Kidney (tissue), 14 donors: ENCODE results near the gene SYCE3. TPM values are rescaled to one million over a fixed set of nuclear protein-coding genes. Genes with fewer than 3 reads are reported as not detected.

Experiments used
- DNase-seq, 5 donors: peaks; one replicate each; pipeline ENCODE4 v3.0.0-alpha.2; 2013 to 2020
- FAIRE-seq: peaks from 2 replicates; lab custom pipeline; 2012; peaks lifted over from hg19 to GRCh38; lab: Jason Lieb, UNC
- H3K27ac ChIP-seq, 2 donors: one replicate each; pipeline ENCODE4 v1.7.0; 2013; ENCODE audit warnings: low read depth in 2 of 2, low read length in 2 of 2, inconsistent platforms in 1 of 2
- H3K27me3 ChIP-seq: one replicate; pipeline ENCODE4 v1.7.1; 2013; ENCODE audit warnings: low read length, inconsistent platforms; ENCODE audit not compliant: control insufficient read depth, insufficient read depth
- H3K36me3 ChIP-seq, 3 donors: one replicate each; pipeline versions ENCODE4 v1.7.0 to v1.7.1; 2013; ENCODE audit warnings: low read length in 3 of 3, control low read depth in 1 of 3, inconsistent platforms in 1 of 3; ENCODE audit not compliant: insufficient read depth in 3 of 3, control insufficient read depth in 2 of 3
- H3K4me1 ChIP-seq, 3 donors: one replicate each; pipeline versions ENCODE4 v1.7.0 to v1.7.1; 2013; ENCODE audit warnings: low read length in 3 of 3, inconsistent platforms in 1 of 3, low read depth in 1 of 3; ENCODE audit not compliant: control insufficient read depth in 2 of 3, insufficient read depth in 2 of 3
- H3K4me3 ChIP-seq, 3 donors: one replicate each; pipeline versions ENCODE4 v1.7.0 to v1.8.1; 2013; ENCODE audit warnings: low read length in 3 of 3, control low read depth in 1 of 3, inconsistent platforms in 1 of 3
- H3K9ac ChIP-seq, 3 donors: one replicate each; pipeline versions ENCODE4 v1.7.0 to v1.7.1; 2013; ENCODE audit warnings: low read length in 3 of 3, control low read depth in 1 of 3, inconsistent platforms in 1 of 3
- H3K9me3 ChIP-seq, 3 donors: one replicate each; pipeline versions ENCODE4 v1.7.0 to v1.7.1; 2013; ENCODE audit warnings: low read length in 3 of 3, control low read depth in 1 of 3, inconsistent platforms in 1 of 3; ENCODE audit not compliant: control insufficient read depth in 2 of 3, insufficient read depth in 1 of 3
- CTCF ChIP-seq: IDR thresholded peaks from 3 replicates; pipeline ENCODE4 v1.5.1; 2012; ENCODE audit warnings: mild to moderate bottlenecking, moderate library complexity, borderline replicate concordance; ENCODE audit not compliant: insufficient read depth; ENCODE audit errors: extremely low read depth
- intact Hi-C: fragments of 100-400 bp; cut with DNase I; formaldehyde crosslinking; loops from one replicate; pipeline ENCODE4 v1.11.1; 2022
- polyA plus RNA-seq: library from polyadenylated mRNA; stranded (reverse); fragments of 350-450 nt; fragmentation: Illumina TruSeq; extraction: RNeasy Lipid Tissue Mini Kit (QIAGEN cat#74804); gene quantifications from one replicate; pipeline ENCODE4 v1.2.3, GENCODE V29; 2014; ENCODE audit warnings: low read depth, low replicate concordance; ENCODE audit not compliant: insufficient read depth
- total RNA-seq: library from RNA; stranded (reverse); fragmentation: NEBNext Ultra II Directional; extraction: Animal tissue kit (Norgen Biotek cat#: 25700); gene quantifications from one replicate; pipeline ENCODE4 v1.2.1, GENCODE V29; 2021
- donor health status: control.
- donor health status: control.
- donor health status: control.
- donor health status: control.
- donor health status: control.
- donor health status: DM: yes; HTN: yes; CAD: no.
- donor health status: Normal renal cell carcinoma (clear cell type).

The SYCE3 gene
- total and polyA plus RNA-seq, 2 donors from 2014 or later: 4.6 TPM; not detected in 1

DNA sequence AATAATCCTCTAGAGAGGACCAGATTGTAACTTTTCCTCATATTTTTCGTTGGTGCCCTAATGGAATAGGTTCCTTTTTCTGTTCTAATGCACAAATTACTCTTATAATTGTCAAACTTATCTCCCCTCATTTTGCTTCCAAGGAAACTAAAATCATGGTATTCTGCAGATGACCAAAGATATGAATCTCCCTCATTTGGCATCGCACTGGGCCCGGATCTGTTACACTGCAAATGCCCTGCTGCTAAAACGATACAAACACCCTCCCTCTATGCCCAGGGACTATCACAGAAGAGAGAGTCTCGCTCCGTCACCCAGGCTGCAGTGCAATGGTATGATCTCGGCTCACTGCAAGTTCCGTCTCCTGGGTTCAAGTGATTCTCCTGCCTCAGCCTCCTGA is 9.4 kb downstream of the SYCE3 start:
- DNase-seq: no peak
- no peak for TF ChIP-seq CTCF
- intact Hi-C loops: no loop called here
- H3K4me3 ChIP-seq: no peak overlapping the region
- H3K36me3 ChIP-seq: no peaks in the 10 kb centered on the region
- peaks cover 4% of the 10 kb centered on the region for H3K27me3 ChIP-seq
- FAIRE-seq: no peak
- no peaks in the 10 kb centered on the region for H3K4me1 ChIP-seq
- no peak overlapping the region for H3K9ac ChIP-seq
- H3K27ac ChIP-seq: no peak overlapping the region
- H3K9me3 ChIP-seq: no peaks in the 10 kb centered on the region

DNA sequence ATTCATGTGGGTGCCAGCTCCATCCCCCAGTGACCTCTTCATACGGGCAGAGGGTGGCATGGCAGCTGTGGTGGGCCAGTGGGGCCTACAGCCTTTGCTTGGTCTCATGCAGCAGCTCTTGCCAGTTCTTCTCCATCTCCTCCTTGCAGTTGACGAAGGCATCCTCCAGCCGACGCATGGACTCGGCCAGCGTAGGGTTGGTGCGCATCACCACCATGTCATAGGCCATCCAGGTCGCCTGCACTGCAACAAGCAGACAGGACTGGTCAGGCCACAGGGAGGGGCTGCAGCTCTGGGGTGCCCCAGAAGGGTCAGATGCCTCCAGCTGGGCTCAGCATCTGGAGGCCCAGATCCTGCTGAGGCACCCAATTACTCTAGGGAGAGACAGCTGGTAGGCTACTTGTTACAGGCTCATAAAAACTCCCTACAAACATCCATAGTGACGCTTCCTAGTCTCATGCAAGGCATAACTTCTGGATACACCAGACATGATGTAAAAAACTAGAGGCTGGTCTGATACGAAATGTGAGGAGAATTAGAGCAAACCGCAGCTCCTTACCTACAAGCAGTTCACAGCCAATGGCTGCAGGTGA is 11.5 kb downstream of the SYCE3 start:
- no peak for DNase-seq
- H3K9ac ChIP-seq: no peak overlapping the region

GRCh38 chr22:50550395-50550794 is 12.3 kb downstream of the SYCE3 start:
- Histone ChIP-seq H3K27ac (no peak overlapping the region), H3K4me3 (no peak overlapping the region), H3K9ac (no peak overlapping the region), H3K36me3 (no peaks in the 10 kb centered on the region), H3K9me3 (no peaks in the 10 kb centered on the region), H3K27me3 (peaks cover 9% of the 10 kb centered on the region), H3K4me1 (no peaks in the 10 kb centered on the region)
- DNase-seq (no peak), FAIRE-seq (no peak)
- no peak for TF ChIP-seq CTCF
- intact Hi-C loops: no loop called here

More for the DNA sequence above, 11.5 kb downstream of the SYCE3 start:
- Histone ChIP-seq H3K36me3 (no peaks in the 10 kb centered on the region), H3K27me3 (peaks cover 6% of the 10 kb centered on the region), H3K4me3 (no peak overlapping the region), H3K9me3 (no peaks in the 10 kb centered on the region), H3K4me1 (no peaks in the 10 kb centered on the region), H3K27ac (no peak overlapping the region)
- intact Hi-C loops: no loop called here
- FAIRE-seq: no peak
- no peak for TF ChIP-seq CTCF
